H1 (cell line): ENCODE measurements around the gene PRUNE1. TPM values are rescaled to one million over a fixed set of nuclear protein-coding genes. Genes with fewer than 3 reads are reported as not detected.

ENCODE experiments used
- CTCF ChIA-PET: fragments of 300-600 bp; sonication (Branson Sonifier 250); formaldehyde crosslinking; loops from one replicate; lab custom pipeline; 2021; ENCODE audit not compliant: partially characterized antibody; lab: Charles Lee
- POLR2A ChIA-PET: fragments of 300-600 bp; sonication (Branson Sonifier 250); formaldehyde crosslinking; loops from one replicate; lab custom pipeline; 2021; ENCODE audit warnings: inconsistent platforms; ENCODE audit not compliant: partially characterized antibody; lab: Charles Lee
- DNase-seq, 2 experiments: peaks; one replicate each; pipeline versions ENCODE4 v3.0.0 to v3.0.0-alpha.2; 2010 to 2022; ENCODE audit warnings: low spot score in 2 of 2, low read depth in 1 of 2, mixed read lengths in 1 of 2
- FAIRE-seq: peaks from 2 replicates; lab custom pipeline; 2011; peaks lifted over from hg19 to GRCh38; lab: Jason Lieb, UNC
- H2AFZ ChIP-seq: 2 replicates; pipeline ENCODE4 v1.8.1; 2012; ENCODE audit warnings: low read length, inconsistent platforms
- H2AK5ac ChIP-seq: 2 replicates; pipeline ENCODE4 v1.6.1; 2013; ENCODE audit warnings: low read depth, low read length
- H2BK120ac ChIP-seq: replicated peaks from 2 replicates; pipeline ENCODE3; 2013; ENCODE audit warnings: low read depth, low read length, inconsistent platforms
- H2BK12ac ChIP-seq: 2 replicates; pipeline ENCODE4 v1.6.1; 2013; ENCODE audit warnings: low read depth, low read length
- H2BK15ac ChIP-seq: 2 replicates; pipeline ENCODE4 v1.6.1; 2013; ENCODE audit warnings: low read length
- H2BK20ac ChIP-seq: 2 replicates; pipeline ENCODE4 v1.6.1; 2013; ENCODE audit warnings: low read length
- H2BK5ac ChIP-seq: 2 replicates; pipeline ENCODE4 v1.6.1; 2013; ENCODE audit warnings: low read depth, low read length
- H3K14ac ChIP-seq: 2 replicates; pipeline ENCODE4 v1.6.1; 2013; ENCODE audit warnings: inconsistent platforms; ENCODE audit not compliant: insufficient read length
- H3K18ac ChIP-seq: 2 replicates; pipeline ENCODE4 v1.6.1; 2013; ENCODE audit warnings: low read length; ENCODE audit errors: extremely low read depth
- H3K23ac ChIP-seq: 2 replicates; pipeline ENCODE4 v1.6.1; 2013; ENCODE audit warnings: inconsistent platforms; ENCODE audit not compliant: insufficient read length
- H3K23me2 ChIP-seq: 2 replicates; pipeline ENCODE4 v1.6.1; 2013; ENCODE audit warnings: low read depth, low read length
- H3K27ac ChIP-seq: 2 replicates; pipeline ENCODE4 v1.6.1; 2011; ENCODE audit warnings: low read depth, low read length, inconsistent platforms
- H3K27me3 ChIP-seq, 4 experiments: replicated peaks in 1 of 4; 1 replicate in 1 of 4; 2 replicates in 3 of 4; pipeline versions ENCODE4 v1.6.1 to v1.8.1; 2011 to 2013; ENCODE audit warnings: low read length in 3 of 4, mild to moderate bottlenecking in 3 of 4, inconsistent platforms in 2 of 4, mixed read lengths in 2 of 4, moderate library complexity in 1 of 4; ENCODE audit not compliant: control insufficient read depth in 3 of 4, insufficient read depth in 3 of 4; ENCODE audit errors: extremely low read depth in 1 of 4
- H3K36me3 ChIP-seq, 4 experiments: 2 replicates each; pipeline versions ENCODE4 v1.6.1 to v1.8.1; 2011 to 2013; ENCODE audit warnings: mild to moderate bottlenecking in 4 of 4, low read length in 3 of 4, moderate library complexity in 2 of 4, control low read depth in 1 of 4, inconsistent platforms in 1 of 4; ENCODE audit not compliant: insufficient read depth in 4 of 4, control insufficient read depth in 2 of 4
- H3K4ac ChIP-seq: replicated peaks from 2 replicates; pipeline ENCODE3; 2013; ENCODE audit warnings: low read length, low read depth, mixed read lengths, inconsistent platforms; ENCODE audit not compliant: insufficient read length
- H3K4me1 ChIP-seq, 4 experiments: replicated peaks in 1 of 4; 1 replicate in 1 of 4; 2 replicates in 3 of 4; pipeline versions ENCODE4 v1.6.1 to v1.8.1; 2011 to 2013; ENCODE audit warnings: low read length in 3 of 4, inconsistent platforms in 2 of 4, mixed read lengths in 1 of 4; ENCODE audit not compliant: insufficient read depth in 4 of 4, control insufficient read depth in 3 of 4
- H3K4me2 ChIP-seq, 2 experiments: 2 replicates each; pipeline versions ENCODE4 v1.6.1 to v1.8.1; 2011 to 2013; ENCODE audit warnings: low read depth in 2 of 2, low read length in 2 of 2, control low read depth in 1 of 2, inconsistent platforms in 1 of 2, mild to moderate bottlenecking in 1 of 2; ENCODE audit not compliant: insufficient read depth in 1 of 2
- H3K4me3 ChIP-seq, 4 experiments: fragments of 200-600, 300-600 bp in 1 of 4; sonication (generic), shearing (Covaris generic), sonication (Bioruptor Twin) in 1 of 4; 2 replicates each; pipeline versions ENCODE4 v1.5.1 to v1.8.1; 2011 to 2016; ENCODE audit warnings: low read length in 4 of 4, low read depth in 3 of 4, control low read depth in 2 of 4, inconsistent platforms in 2 of 4, mild to moderate bottlenecking in 2 of 4, mixed read lengths in 1 of 4, moderate library complexity in 1 of 4; ENCODE audit not compliant: insufficient read depth in 2 of 4; ENCODE audit errors: extremely low read depth in 1 of 4
- H3K56ac ChIP-seq: replicated peaks from 2 replicates; pipeline ENCODE3; 2013; ENCODE audit warnings: low read depth, mild to moderate bottlenecking, mixed read lengths, low read length, inconsistent platforms; ENCODE audit not compliant: insufficient read length
- H3K79me1 ChIP-seq: 2 replicates; pipeline ENCODE4 v1.6.1; 2013; ENCODE audit warnings: low read depth, low read length, control low read depth
- H3K79me2 ChIP-seq, 2 experiments: 2 replicates each; pipeline versions ENCODE4 v1.6.1 to v1.8.1; 2012 to 2013; ENCODE audit warnings: low read length in 2 of 2, mild to moderate bottlenecking in 2 of 2, inconsistent platforms in 1 of 2; ENCODE audit not compliant: insufficient read depth in 2 of 2, control insufficient read depth in 1 of 2
- H3K9ac ChIP-seq, 4 experiments: replicated peaks in 1 of 4; 1 replicate in 1 of 4; 2 replicates in 3 of 4; pipeline versions ENCODE4 v1.6.1 to v1.8.1; 2011 to 2013; ENCODE audit warnings: low read depth in 3 of 4, low read length in 3 of 4, control low read depth in 2 of 4, mild to moderate bottlenecking in 2 of 4, moderate library complexity in 2 of 4, inconsistent platforms in 1 of 4; ENCODE audit errors: extremely low read depth in 1 of 4
- H3K9me3 ChIP-seq, 2 experiments: 2 replicates each; pipeline versions ENCODE4 v1.6.1 to v1.8.1; 2012 to 2013; ENCODE audit warnings: mild to moderate bottlenecking in 2 of 2, moderate library complexity in 2 of 2, control low read depth in 1 of 2, inconsistent platforms in 1 of 2, low read depth in 1 of 2, low read length in 1 of 2, mixed read lengths in 1 of 2; ENCODE audit not compliant: insufficient read depth in 2 of 2
- H4K20me1 ChIP-seq, 2 experiments: replicated peaks in 1 of 2; 2 replicates each; pipeline versions ENCODE3 to v1.8.1; 2011 to 2013; ENCODE audit warnings: inconsistent platforms in 2 of 2, low read length in 2 of 2, mild to moderate bottlenecking in 1 of 2; ENCODE audit not compliant: insufficient read depth in 2 of 2, control insufficient read depth in 1 of 2
- H4K5ac ChIP-seq: 2 replicates; pipeline ENCODE4 v1.6.1; 2013; ENCODE audit warnings: low read length, low read depth, mixed read lengths, inconsistent platforms; ENCODE audit not compliant: insufficient read length
- H4K8ac ChIP-seq: 2 replicates; pipeline ENCODE4 v1.8.0; 2013; ENCODE audit warnings: mild to moderate bottlenecking, moderate library complexity, low read length, inconsistent platforms; ENCODE audit not compliant: insufficient read depth; ENCODE audit errors: extremely low read depth
- H4K91ac ChIP-seq: replicated peaks from 2 replicates; pipeline ENCODE3; 2013; ENCODE audit warnings: low read length, mixed read lengths, inconsistent platforms; ENCODE audit not compliant: insufficient read length
- WGBS, 2 experiments: shearing (Covaris generic) in 1 of 2; methylation state at CpG; one replicate each; pipeline versions ENCODE4 v1.1.6 to v1.1.7; 2013 to 2015; ENCODE audit warnings: low lambda C conversion rate in 2 of 2, mixed read lengths in 2 of 2, inconsistent platforms in 1 of 2, low coverage in 1 of 2, missing lambda C conversion rate in 1 of 2; ENCODE audit not compliant: insufficient replicate concordance in 2 of 2, insufficient coverage in 1 of 2, insufficient read length in 1 of 2; ENCODE audit errors: extremely low coverage in 1 of 2, missing lambda C conversion rate in 1 of 2; 5-methylcytosine and 5-hydroxymethylcytosine counted together
- polyA plus RNA-seq, 7 experiments: library from polyadenylated mRNA; depleted of rRNA in 3 of 7; stranded (reverse) in 5 of 7; unstranded in 2 of 7; fragments of >200 nt in 5 of 7; fragments of 200-250 nt in 2 of 7; gene quantifications; 1 replicate in 5 of 7; 2 replicates in 1 of 7; 4 replicates in 1 of 7; pipeline versions ENCODE4 v1.2.1 to v1.2.3, GENCODE V29; 2011 to 2013; ENCODE audit warnings: missing spikeins in 2 of 7, mixed read lengths in 2 of 7
- total RNA-seq: library from RNA; stranded (reverse); fragmentation: NEBNext Ultra II Directional; extraction: Animal tissue kit (Norgen Biotek cat#: 25700); gene quantifications from 2 replicates; pipeline ENCODE4 v1.2.1, GENCODE V29; 2021

The PRUNE1 gene
- total and polyA plus RNA-seq, 2 of the 8 experiments (the other 6 are each of a cell fraction or from before 2014, with no cell fraction given), result 32.8 to 54.2 TPM

DNA sequence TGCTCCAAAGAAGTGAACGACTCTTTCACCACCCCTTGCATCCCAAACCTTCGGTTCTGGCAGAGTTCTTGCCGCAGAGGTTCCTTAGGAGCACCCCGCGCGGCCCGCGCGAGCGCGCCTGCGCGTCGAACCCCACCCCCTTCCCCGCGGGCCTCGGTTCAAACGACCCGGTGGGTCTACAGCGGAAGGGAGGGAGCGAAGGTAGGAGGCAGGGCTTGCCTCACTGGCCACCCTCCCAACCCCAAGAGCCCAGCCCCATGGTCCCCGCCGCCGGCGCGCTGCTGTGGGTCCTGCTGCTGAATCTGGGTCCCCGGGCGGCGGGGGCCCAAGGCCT is 39.3 kb downstream of the PRUNE1 start, which contains the start of gene C1orf56:
TSS of gene C1orf56 (plus strand) at position 161 of the 334 bp plus-strand sequence. CDS start at position 258, 97 bp downstream.
- peak within 1 kb of the TSS; percentile 60 for H3K27ac ChIP-seq
- CTCF ChIA-PET, result interaction anchor here (0.7 to 9.6 kb wide), 18 partner anchors 8 to 222 kb away, joined by 3 to 95 read pairs (median 4); partner anchors contain the start of genes CDC42SE1, MINDY1 and MLLT11

More for the DNA sequence above, 39.3 kb downstream of the PRUNE1 start, which contains the start of gene C1orf56:
- Histone ChIP-seq H3K9me3 (no peaks in the 10 kb centered on the region; a peak in 1 of 4 replicates), H3K36me3 (peaks cover 2 to 28% (median 6%) of the 10 kb centered on the region in 4 experiments; a peak in 6 of 8 replicates), H3K9ac (peak within 1 kb of the TSS; percentile 64 to 81 (median 74)), H2BK120ac (peak within 1 kb of the TSS; percentile 16), H3K23me2 (peaks cover 8% of the 10 kb centered on the region; the same call in 1 of the 2 replicates), H4K8ac (peak within 1 kb of the TSS; percentile 95), H2BK15ac (0 out of 2 replicates have a peak within 1 kb of the TSS, but pooled peaks have one; percentile 92), H4K20me1 (peaks cover 0 to 3% of the 10 kb centered on the region in 2 experiments), H3K56ac (peak within 1 kb of the TSS; percentile 74), H3K4me2 (peak within 1 kb of the TSS; percentile 92 to 98), H2BK5ac (peak within 1 kb of the TSS; percentile 88), H3K4me1 (peaks cover 0 to 7% (median 3%) of the 10 kb centered on the region in 4 experiments; a peak in 4 of 7 replicates), H3K79me2 (no peaks in the 10 kb centered on the region), H3K27me3 (no peaks in the 10 kb centered on the region), H3K14ac (no peak within 1 kb of the TSS), H4K91ac (peak within 1 kb of the TSS; percentile 83), H4K5ac (peak within 1 kb of the TSS; percentile 58), H2BK12ac (peak within 1 kb of the TSS; percentile 86), H3K4me3 (peak within 1 kb of the TSS; percentile 70 to 96 (median 84)), H2BK20ac (no peak within 1 kb of the TSS), H3K79me1 (no peaks in the 10 kb centered on the region), H3K23ac (no peak within 1 kb of the TSS), H2AFZ (peak within 1 kb of the TSS; percentile 68; the same call in 1 of the 2 replicates), H3K18ac (peak within 1 kb of the TSS; percentile 95), H2AK5ac (peak within 1 kb of the TSS; percentile 55; the same call in 1 of the 2 replicates), H3K4ac (peak within 1 kb of the TSS; percentile 64)
- POLR2A ChIA-PET, result interaction anchor here (0.8 to 7.7 kb wide), 18 partner anchors 11 to 234 kb away, joined by 3 to 107 read pairs (median 5); partner anchors contain the start of genes ANXA9, BNIPL, CDC42SE1 and GABPB2
- WGBS, 2 experiments, result 0% methylated on average over 11 of the region's 29 CpGs; no CpG with 5 or more reads in 1 of the 2 experiments
- DNase-seq (peak in 1 of 2 experiments; percentile 83), FAIRE-seq (no peak)
